SK-N-SH treated with all-trans-retinoic acid at 6 μM for 48 hours (cell line): ENCODE data around the gene DTNB.

Experiments
- ATAC-seq: fragments of 200-7000 bp; cut with Tn5 transposase; 3 replicates; pipeline ENCODE4 v1.9.1; 2020; ENCODE audit warnings: mild to moderate bottlenecking, moderate library complexity
- ARNTL ChIP-seq: fragments of 450-650 bp; formaldehyde crosslinking; IDR thresholded peaks from 2 replicates; pipeline ENCODE4 v1.5.0; 2020; ENCODE audit warnings: low read depth, mild to moderate bottlenecking, moderate library complexity, borderline replicate concordance
- BACH2 ChIP-seq: fragments of 250-450 bp; sonication (Bioruptor Pico); IDR thresholded peaks from 2 replicates; pipeline ENCODE4 v1.9.0; 2021; ENCODE audit warnings: mild to moderate bottlenecking, borderline replicate concordance
- CSDC2 ChIP-seq: fragments of 250-450 bp; sonication (Bioruptor Pico); IDR thresholded peaks from 2 replicates; pipeline ENCODE4 v1.5.0; 2020; ENCODE audit warnings: mild to moderate bottlenecking, moderate library complexity
- ESRRG ChIP-seq: fragments of 250-450 bp; sonication (Bioruptor Pico); IDR thresholded peaks from 2 replicates; pipeline ENCODE4 v1.6.1; 2021; ENCODE audit warnings: mild to moderate bottlenecking
- GLIS3 ChIP-seq: fragments of 250-450 bp; sonication (Bioruptor Pico); IDR thresholded peaks from 2 replicates; pipeline ENCODE4 v1.5.0; 2020; ENCODE audit warnings: mild to moderate bottlenecking, moderate library complexity
- ISL1 ChIP-seq: fragments of 250-450 bp; sonication (Bioruptor Pico); IDR thresholded peaks from 2 replicates; pipeline ENCODE4 v2.1.2; 2022; ENCODE audit warnings: mild to moderate bottlenecking, moderate library complexity
- OSR1 ChIP-seq: fragments of 250-450 bp; sonication (Bioruptor Pico); IDR thresholded peaks from 2 replicates; pipeline ENCODE4 v1.8.0; 2022; ENCODE audit warnings: moderate library complexity, mild to moderate bottlenecking, inconsistent platforms
- PPARA ChIP-seq: fragments of 250-450 bp; sonication (Bioruptor Pico); IDR thresholded peaks from 2 replicates; pipeline ENCODE4 v1.5.0; 2020; ENCODE audit warnings: mild to moderate bottlenecking, borderline replicate concordance
- RARB ChIP-seq: fragments of 250-450 bp; sonication (Bioruptor Pico); IDR thresholded peaks from 2 replicates; pipeline ENCODE4 v1.8.0; 2021; ENCODE audit warnings: mild to moderate bottlenecking, moderate library complexity
- SNAI2 ChIP-seq: fragments of 250-450 bp; sonication (Bioruptor Pico); IDR thresholded peaks from 2 replicates; pipeline ENCODE4 v1.5.0; 2020; ENCODE audit warnings: mild to moderate bottlenecking, moderate library complexity
- TCF4 ChIP-seq: fragments of 250-450 bp; sonication (Bioruptor Pico); IDR thresholded peaks from 2 replicates; pipeline ENCODE4 v1.8.0; 2021; ENCODE audit warnings: mild to moderate bottlenecking, moderate library complexity, borderline replicate concordance
- TOX ChIP-seq: fragments of 250-450 bp; sonication (Bioruptor Pico); IDR thresholded peaks from 2 replicates; pipeline ENCODE4 v1.8.0; 2021; ENCODE audit warnings: mild to moderate bottlenecking, moderate library complexity, borderline replicate concordance
- ZC3H10 ChIP-seq: fragments of 250-450 bp; sonication (Bioruptor Pico); IDR thresholded peaks from 2 replicates; pipeline ENCODE4 v1.5.1; 2021; ENCODE audit warnings: mild to moderate bottlenecking, moderate library complexity
- ZFP3 ChIP-seq: fragments of 250-450 bp; sonication (Bioruptor Pico); IDR thresholded peaks from 2 replicates; pipeline ENCODE4 v1.5.0; 2020; ENCODE audit warnings: mild to moderate bottlenecking, moderate library complexity
- ZFP30 ChIP-seq: fragments of 450-650 bp; formaldehyde crosslinking; IDR thresholded peaks from 2 replicates; pipeline ENCODE4 v1.5.0; 2022; ENCODE audit warnings: mild to moderate bottlenecking, moderate library complexity
- ZNF565 ChIP-seq: fragments of 450-650 bp; formaldehyde crosslinking; conservative IDR thresholded peaks from 2 replicates; pipeline ENCODE4 v1.5.0; 2020; ENCODE audit warnings: low read depth, mild to moderate bottlenecking, moderate library complexity
- ZNF70 ChIP-seq: fragments of 450-650 bp; formaldehyde crosslinking; IDR thresholded peaks from 2 replicates; pipeline ENCODE4 v1.5.0; 2020; ENCODE audit warnings: mild to moderate bottlenecking, moderate library complexity
- ZNF8 ChIP-seq: fragments of 450-650 bp; formaldehyde crosslinking; IDR thresholded peaks from 2 replicates; pipeline ENCODE4 v1.5.0; 2020; ENCODE audit warnings: mild to moderate bottlenecking, moderate library complexity
- TF ChIP-seq, protein P1 (sequence below): fragments of 250-450 bp; sonication (Bioruptor Pico); IDR thresholded peaks from 2 replicates; pipeline ENCODE4 v1.5.1; 2021; ENCODE audit warnings: mild to moderate bottlenecking, moderate library complexity
- TF ChIP-seq, protein P2 (sequence below): fragments of 250-450 bp; sonication (Bioruptor Pico); IDR thresholded peaks from 2 replicates; pipeline ENCODE4 v1.5.1; 2020; ENCODE audit warnings: low read depth, mild to moderate bottlenecking, moderate library complexity
- TF ChIP-seq, protein P3 (sequence below): fragments of 250-450 bp; sonication (Bioruptor Pico); IDR thresholded peaks from 2 replicates; pipeline ENCODE4 v1.8.0; 2021; ENCODE audit warnings: low read depth, mild to moderate bottlenecking, moderate library complexity, borderline replicate concordance
- TF ChIP-seq, protein P4 (sequence below): fragments of 250-450 bp; sonication (Bioruptor Pico); IDR thresholded peaks from 2 replicates; pipeline ENCODE4 v1.8.0; 2020; ENCODE audit warnings: mild to moderate bottlenecking, moderate library complexity, borderline replicate concordance
- TF ChIP-seq, protein P5 (sequence below): fragments of 250-450 bp; sonication (Bioruptor Pico); IDR thresholded peaks from 2 replicates; pipeline ENCODE4 v1.5.0; 2020; ENCODE audit warnings: mild to moderate bottlenecking, moderate library complexity

The DTNB gene

DNA sequence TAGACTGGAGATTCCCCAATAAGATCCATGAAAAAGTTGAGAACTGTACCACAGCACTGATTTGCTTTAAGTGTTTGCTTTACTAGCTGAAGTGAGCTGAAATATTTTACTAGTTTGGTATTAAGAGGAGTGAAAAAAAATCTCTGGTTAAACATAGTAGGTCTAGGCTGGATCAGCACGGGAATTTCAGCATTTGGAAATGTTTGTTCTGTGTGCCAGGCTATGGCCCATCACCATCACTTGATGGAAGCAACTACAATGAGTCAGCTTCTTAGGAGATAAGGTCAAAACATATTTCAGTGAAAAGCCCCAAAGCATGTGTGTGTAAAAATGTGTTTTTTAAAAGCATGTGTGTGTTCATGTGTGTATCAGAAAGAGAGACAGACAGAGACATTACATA lies 200.2 kb downstream of the DTNB start:
- ATAC-seq: no peak
- TF ChIP-seq GLIS3 (CRISPR knock-in tag) (no peak), PPARA (CRISPR knock-in tag) (no peak), ZNF70 (CRISPR knock-in tag) (no peak), TOX (CRISPR knock-in tag) (no peak), ZFP30 (CRISPR knock-in tag) (no peak), ZNF8 (no peak), ZC3H10 (no peak), BACH2 (CRISPR knock-in tag) (no peak), CSDC2 (CRISPR knock-in tag) (no peak), ARNTL (CRISPR knock-in tag) (no peak), ISL1 (no peak), ZFP3 (no peak), ZNF565 (no peak), TCF4 (CRISPR knock-in tag) (no peak), ESRRG (CRISPR knock-in tag) (no peak)
- TF ChIP-seq, protein P1, sequence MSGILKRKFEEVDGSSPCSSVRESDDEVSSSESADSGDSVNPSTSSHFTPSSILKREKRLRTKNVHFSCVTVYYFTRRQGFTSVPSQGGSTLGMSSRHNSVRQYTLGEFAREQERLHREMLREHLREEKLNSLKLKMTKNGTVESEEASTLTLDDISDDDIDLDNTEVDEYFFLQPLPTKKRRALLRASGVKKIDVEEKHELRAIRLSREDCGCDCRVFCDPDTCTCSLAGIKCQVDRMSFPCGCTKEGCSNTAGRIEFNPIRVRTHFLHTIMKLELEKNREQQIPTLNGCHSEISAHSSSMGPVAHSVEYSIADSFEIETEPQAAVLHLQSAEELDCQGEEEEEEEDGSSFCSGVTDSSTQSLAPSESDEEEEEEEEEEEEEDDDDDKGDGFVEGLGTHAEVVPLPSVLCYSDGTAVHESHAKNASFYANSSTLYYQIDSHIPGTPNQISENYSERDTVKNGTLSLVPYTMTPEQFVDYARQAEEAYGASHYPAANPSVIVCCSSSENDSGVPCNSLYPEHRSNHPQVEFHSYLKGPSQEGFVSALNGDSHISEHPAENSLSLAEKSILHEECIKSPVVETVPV (CRISPR knock-in tag): no peak
- TF ChIP-seq, protein P2, sequence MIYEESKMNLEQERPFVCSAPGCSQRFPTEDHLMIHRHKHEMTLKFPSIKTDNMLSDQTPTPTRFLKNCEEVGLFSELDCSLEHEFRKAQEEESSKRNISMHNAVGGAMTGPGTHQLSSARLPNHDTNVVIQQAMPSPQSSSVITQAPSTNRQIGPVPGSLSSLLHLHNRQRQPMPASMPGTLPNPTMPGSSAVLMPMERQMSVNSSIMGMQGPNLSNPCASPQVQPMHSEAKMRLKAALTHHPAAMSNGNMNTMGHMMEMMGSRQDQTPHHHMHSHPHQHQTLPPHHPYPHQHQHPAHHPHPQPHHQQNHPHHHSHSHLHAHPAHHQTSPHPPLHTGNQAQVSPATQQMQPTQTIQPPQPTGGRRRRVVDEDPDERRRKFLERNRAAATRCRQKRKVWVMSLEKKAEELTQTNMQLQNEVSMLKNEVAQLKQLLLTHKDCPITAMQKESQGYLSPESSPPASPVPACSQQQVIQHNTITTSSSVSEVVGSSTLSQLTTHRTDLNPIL (CRISPR knock-in tag): no peak
- TF ChIP-seq, protein P3, sequence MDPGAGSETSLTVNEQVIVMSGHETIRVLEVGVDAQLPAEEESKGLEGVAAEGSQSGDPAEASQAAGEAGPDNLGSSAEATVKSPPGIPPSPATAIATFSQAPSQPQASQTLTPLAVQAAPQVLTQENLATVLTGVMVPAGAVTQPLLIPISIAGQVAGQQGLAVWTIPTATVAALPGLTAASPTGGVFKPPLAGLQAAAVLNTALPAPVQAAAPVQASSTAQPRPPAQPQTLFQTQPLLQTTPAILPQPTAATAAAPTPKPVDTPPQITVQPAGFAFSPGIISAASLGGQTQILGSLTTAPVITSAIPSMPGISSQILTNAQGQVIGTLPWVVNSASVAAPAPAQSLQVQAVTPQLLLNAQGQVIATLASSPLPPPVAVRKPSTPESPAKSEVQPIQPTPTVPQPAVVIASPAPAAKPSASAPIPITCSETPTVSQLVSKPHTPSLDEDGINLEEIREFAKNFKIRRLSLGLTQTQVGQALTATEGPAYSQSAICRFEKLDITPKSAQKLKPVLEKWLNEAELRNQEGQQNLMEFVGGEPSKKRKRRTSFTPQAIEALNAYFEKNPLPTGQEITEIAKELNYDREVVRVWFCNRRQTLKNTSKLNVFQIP (CRISPR knock-in tag): no peak
- TF ChIP-seq, protein P4, sequence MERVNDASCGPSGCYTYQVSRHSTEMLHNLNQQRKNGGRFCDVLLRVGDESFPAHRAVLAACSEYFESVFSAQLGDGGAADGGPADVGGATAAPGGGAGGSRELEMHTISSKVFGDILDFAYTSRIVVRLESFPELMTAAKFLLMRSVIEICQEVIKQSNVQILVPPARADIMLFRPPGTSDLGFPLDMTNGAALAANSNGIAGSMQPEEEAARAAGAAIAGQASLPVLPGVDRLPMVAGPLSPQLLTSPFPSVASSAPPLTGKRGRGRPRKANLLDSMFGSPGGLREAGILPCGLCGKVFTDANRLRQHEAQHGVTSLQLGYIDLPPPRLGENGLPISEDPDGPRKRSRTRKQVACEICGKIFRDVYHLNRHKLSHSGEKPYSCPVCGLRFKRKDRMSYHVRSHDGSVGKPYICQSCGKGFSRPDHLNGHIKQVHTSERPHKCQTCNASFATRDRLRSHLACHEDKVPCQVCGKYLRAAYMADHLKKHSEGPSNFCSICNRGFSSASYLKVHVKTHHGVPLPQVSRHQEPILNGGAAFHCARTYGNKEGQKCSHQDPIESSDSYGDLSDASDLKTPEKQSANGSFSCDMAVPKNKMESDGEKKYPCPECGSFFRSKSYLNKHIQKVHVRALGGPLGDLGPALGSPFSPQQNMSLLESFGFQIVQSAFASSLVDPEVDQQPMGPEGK (CRISPR knock-in tag): no peak
- TF ChIP-seq, protein P5, sequence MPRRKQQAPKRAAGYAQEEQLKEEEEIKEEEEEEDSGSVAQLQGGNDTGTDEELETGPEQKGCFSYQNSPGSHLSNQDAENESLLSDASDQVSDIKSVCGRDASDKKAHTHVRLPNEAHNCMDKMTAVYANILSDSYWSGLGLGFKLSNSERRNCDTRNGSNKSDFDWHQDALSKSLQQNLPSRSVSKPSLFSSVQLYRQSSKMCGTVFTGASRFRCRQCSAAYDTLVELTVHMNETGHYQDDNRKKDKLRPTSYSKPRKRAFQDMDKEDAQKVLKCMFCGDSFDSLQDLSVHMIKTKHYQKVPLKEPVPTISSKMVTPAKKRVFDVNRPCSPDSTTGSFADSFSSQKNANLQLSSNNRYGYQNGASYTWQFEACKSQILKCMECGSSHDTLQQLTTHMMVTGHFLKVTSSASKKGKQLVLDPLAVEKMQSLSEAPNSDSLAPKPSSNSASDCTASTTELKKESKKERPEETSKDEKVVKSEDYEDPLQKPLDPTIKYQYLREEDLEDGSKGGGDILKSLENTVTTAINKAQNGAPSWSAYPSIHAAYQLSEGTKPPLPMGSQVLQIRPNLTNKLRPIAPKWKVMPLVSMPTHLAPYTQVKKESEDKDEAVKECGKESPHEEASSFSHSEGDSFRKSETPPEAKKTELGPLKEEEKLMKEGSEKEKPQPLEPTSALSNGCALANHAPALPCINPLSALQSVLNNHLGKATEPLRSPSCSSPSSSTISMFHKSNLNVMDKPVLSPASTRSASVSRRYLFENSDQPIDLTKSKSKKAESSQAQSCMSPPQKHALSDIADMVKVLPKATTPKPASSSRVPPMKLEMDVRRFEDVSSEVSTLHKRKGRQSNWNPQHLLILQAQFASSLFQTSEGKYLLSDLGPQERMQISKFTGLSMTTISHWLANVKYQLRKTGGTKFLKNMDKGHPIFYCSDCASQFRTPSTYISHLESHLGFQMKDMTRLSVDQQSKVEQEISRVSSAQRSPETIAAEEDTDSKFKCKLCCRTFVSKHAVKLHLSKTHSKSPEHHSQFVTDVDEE (CRISPR knock-in tag): no peak
- TF ChIP-seq, all 23 proteins: peak for 0

DNA sequence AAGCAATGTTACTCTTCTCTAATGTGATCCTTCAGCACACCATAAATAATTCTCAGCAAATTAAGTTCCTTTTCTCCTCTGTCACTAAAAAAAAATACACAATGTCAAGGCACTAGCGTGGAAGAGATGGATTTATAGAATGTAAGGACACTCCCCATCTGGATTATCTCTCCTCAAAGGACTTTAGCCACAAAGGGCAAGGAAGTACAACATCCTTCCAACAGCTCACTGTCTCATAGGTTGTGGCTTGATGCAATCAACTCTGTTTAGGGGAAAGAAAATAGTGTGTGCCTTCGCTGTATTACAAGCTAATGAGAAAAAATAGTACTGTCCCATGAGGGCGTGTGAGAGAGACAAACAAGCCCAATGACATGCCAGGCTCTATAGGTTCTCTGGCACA lies 202.6 kb downstream of the DTNB start:
- no peak for ATAC-seq
- TF ChIP-seq ZFP3: no peak
- no peak for TF ChIP-seq PPARA (CRISPR knock-in tag)
- TF ChIP-seq GLIS3 (CRISPR knock-in tag): no peak
- no peak for TF ChIP-seq ZNF565
- TF ChIP-seq BACH2 (CRISPR knock-in tag): no peak

DNA sequence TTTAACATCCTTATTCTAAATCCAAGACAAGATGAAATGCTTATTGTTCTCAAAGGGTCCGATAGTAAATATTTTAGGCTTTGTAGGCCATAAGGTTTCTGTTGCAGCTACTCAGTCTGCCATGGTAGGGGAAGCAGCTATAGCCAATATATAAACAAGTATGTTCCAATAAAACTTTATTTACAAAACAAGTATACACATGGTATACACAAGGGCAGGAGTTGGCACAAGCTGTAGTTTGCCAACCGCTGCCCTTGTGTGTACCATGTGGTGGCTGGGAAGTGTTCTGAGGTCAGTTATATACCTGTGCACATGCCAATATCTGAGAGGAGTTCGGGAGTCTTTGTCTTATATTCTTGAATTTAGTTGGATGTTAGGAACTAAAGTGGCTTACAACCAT lies 205.6 kb downstream of the DTNB start:
- no peak for ATAC-seq
- TF ChIP-seq ISL1 (no peak), ZC3H10 (no peak), RARB (CRISPR knock-in tag) (no peak), OSR1 (CRISPR knock-in tag) (no peak), SNAI2 (CRISPR knock-in tag) (no peak), PPARA (CRISPR knock-in tag) (no peak), ZFP3 (no peak), BACH2 (CRISPR knock-in tag) (no peak), CSDC2 (CRISPR knock-in tag) (no peak), ZNF70 (CRISPR knock-in tag) (no peak), GLIS3 (CRISPR knock-in tag) (no peak), ZNF8 (no peak), ARNTL (CRISPR knock-in tag) (no peak), ESRRG (CRISPR knock-in tag) (no peak)
- TF ChIP-seq, protein P2 (CRISPR knock-in tag): no peak
- TF ChIP-seq, protein P3 (CRISPR knock-in tag): no peak
- TF ChIP-seq, protein P4 (CRISPR knock-in tag): no peak
